HepG2 (cell line): ENCODE data around the gene HBD. TPM values are rescaled to one million over a fixed set of nuclear protein-coding genes. Genes with fewer than 3 reads are reported as not detected.

Experiments used
- ATAC-seq: fragments of 200-7000 bp; cut with Tn5 transposase; 3 replicates; pipeline ENCODE4 v1.9.1; 2020; ENCODE audit warnings: mild to moderate bottlenecking, moderate library complexity
- BruUV-seq: library from RNA; stranded (reverse); fragments of 400-500 nt; replicated peaks from 2 replicates; lab custom pipeline; 2021; lab: Mats Ljungman, UMichigan
- CTCF ChIA-PET: fragments of 300-600 bp; formaldehyde crosslinking; extraction: SDS; loops from one replicate; lab custom pipeline; 2021; ENCODE audit warnings: low total read pairs, inconsistent platforms, low intra/inter-chr PET ratio; lab: Yijun Ruan, JAX
- POLR2A ChIA-PET: fragments of 350-600 bp; sonication (Branson Sonifier 250); formaldehyde crosslinking; loops from one replicate; lab custom pipeline; 2020; ENCODE audit warnings: antibody characterized with exemption, inconsistent platforms; lab: Yijun Ruan, JAX
- DNase-seq: peaks from one replicate; pipeline ENCODE4 v3.0.0-alpha.2; 2015; ENCODE audit warnings: low spot score
- FAIRE-seq: peaks from 3 replicates; lab custom pipeline; 2011; peaks lifted over from hg19 to GRCh38; lab: Jason Lieb, UNC
- H2AFZ ChIP-seq: one replicate; pipeline ENCODE4 v1.6.1; 2011; ENCODE audit warnings: low read length, inconsistent platforms
- H3K27ac ChIP-seq: fragments of 300-600 bp; 3 replicates; pipeline ENCODE4 v1.8.0; 2011; ENCODE audit warnings: mixed run types, mild to moderate bottlenecking, mixed read lengths, low read length, inconsistent platforms; ENCODE audit not compliant: insufficient read depth; ENCODE audit errors: extremely low read length
- H3K27me3 ChIP-seq, 2 experiments: fragments of 200-600 bp in 1 of 2; 2 replicates in 1 of 2; 3 replicates in 1 of 2; pipeline versions ENCODE4 v1.6.0 to v1.8.0; 2011; ENCODE audit warnings: low read length in 2 of 2, mild to moderate bottlenecking in 2 of 2, moderate library complexity in 2 of 2, inconsistent platforms in 1 of 2; ENCODE audit not compliant: insufficient read depth in 2 of 2, control insufficient read depth in 1 of 2
- H3K36me3 ChIP-seq, 2 experiments: fragments of 200-600 bp in 1 of 2; replicated peaks in 1 of 2; 2 replicates in 1 of 2; 3 replicates in 1 of 2; pipeline versions ENCODE4 v1.5.1 to v1.8.0; 2011; ENCODE audit warnings: low read length in 2 of 2, inconsistent platforms in 1 of 2; ENCODE audit not compliant: insufficient read depth in 2 of 2, control insufficient read depth in 1 of 2
- H3K4me1 ChIP-seq: 2 replicates; pipeline ENCODE4 v1.5.1; 2012; ENCODE audit warnings: low read length, inconsistent platforms; ENCODE audit not compliant: insufficient read depth
- H3K4me2 ChIP-seq: 2 replicates; pipeline ENCODE4 v1.6.0; 2011; ENCODE audit warnings: low read depth, low read length, inconsistent platforms
- H3K4me3 ChIP-seq, 3 experiments: fragments of 200-600 bp in 1 of 3; sonication (generic), shearing (Covaris generic) in 1 of 3; replicated peaks in 1 of 3; 2 replicates each; pipeline ENCODE4 v1.5.1; 2011 to 2016; ENCODE audit warnings: low read length in 3 of 3, inconsistent platforms in 2 of 3, low read depth in 2 of 3, mild to moderate bottlenecking in 2 of 3, control low read depth in 1 of 3, mixed read lengths in 1 of 3; ENCODE audit not compliant: insufficient read depth in 1 of 3
- H3K79me2 ChIP-seq: one replicate; pipeline ENCODE4 v1.6.1; 2011; ENCODE audit warnings: low read length, inconsistent platforms; ENCODE audit not compliant: insufficient read depth
- H3K9ac ChIP-seq: 2 replicates; pipeline ENCODE4 v1.6.0; 2011; ENCODE audit warnings: mild to moderate bottlenecking, low read depth, low read length, inconsistent platforms; ENCODE audit not compliant: insufficient read depth
- H3K9me3 ChIP-seq: 2 replicates; pipeline ENCODE4 v1.5.1; 2012; ENCODE audit warnings: mild to moderate bottlenecking, low read length
- H4K20me1 ChIP-seq: 2 replicates; pipeline ENCODE4 v1.6.0; 2011; ENCODE audit warnings: inconsistent platforms, mild to moderate bottlenecking, low read length, moderate library complexity; ENCODE audit not compliant: insufficient read depth
- ARNT ChIP-seq: fragments of 450-650 bp; IDR thresholded peaks from 2 replicates; pipeline ENCODE4 v1.6.1; 2017
- ATRX ChIP-seq: sonication (generic); formaldehyde crosslinking; IDR thresholded peaks from 2 replicates; pipeline ENCODE4 v1.4.0; 2020; ENCODE audit warnings: missing genetic modification reagents, borderline replicate concordance
- NCOA2 ChIP-seq: sonication (generic); formaldehyde crosslinking; IDR thresholded peaks from 2 replicates; pipeline ENCODE4 v1.8.0; 2022; ENCODE audit warnings: inconsistent platforms
- PRPF4 ChIP-seq: fragments of 200-400 bp; formaldehyde crosslinking; IDR thresholded peaks from 2 replicates; pipeline ENCODE4 v1.6.1; 2016; ENCODE audit warnings: low read length, low read depth; ENCODE audit not compliant: poor library complexity, severe bottlenecking
- RFX1 ChIP-seq: fragments of 450-650 bp; IDR thresholded peaks from 2 replicates; pipeline ENCODE4 v1.6.1; 2017
- RORA ChIP-seq: sonication (generic); formaldehyde crosslinking; IDR thresholded peaks from 2 replicates; pipeline ENCODE4 v1.5.0; 2020; ENCODE audit warnings: mild to moderate bottlenecking, missing genetic modification reagents, moderate library complexity
- ZBTB20 ChIP-seq: sonication (generic); formaldehyde crosslinking; IDR thresholded peaks from 2 replicates; pipeline ENCODE4 v1.8.1; 2023; ENCODE audit warnings: missing genetic modification reagents, low read depth, mild to moderate bottlenecking, borderline replicate concordance
- ZFP36L2 ChIP-seq: sonication (generic); formaldehyde crosslinking; IDR thresholded peaks from 2 replicates; pipeline ENCODE4 v1.4.0; 2020; ENCODE audit warnings: missing genetic modification reagents
- ZNF207 ChIP-seq: fragments of 450-650 bp; IDR thresholded peaks from 2 replicates; pipeline ENCODE4 v1.6.1; 2016; ENCODE audit warnings: antibody characterized with exemption, borderline replicate concordance
- ZNF234 ChIP-seq: sonication (generic); formaldehyde crosslinking; conservative IDR thresholded peaks from 2 replicates; pipeline ENCODE4 v1.5.1; 2020; ENCODE audit warnings: mild to moderate bottlenecking, missing genetic modification reagents
- ZNF543 ChIP-seq: sonication (generic); formaldehyde crosslinking; IDR thresholded peaks from 2 replicates; pipeline ENCODE4 v1.4.0; 2020; ENCODE audit warnings: mild to moderate bottlenecking, missing genetic modification reagents
- ZNF549 ChIP-seq: sonication (generic); formaldehyde crosslinking; IDR thresholded peaks from 2 replicates; pipeline ENCODE4 v1.5.0; 2020; ENCODE audit warnings: missing genetic modification reagents
- ZNF580 ChIP-seq: IDR thresholded peaks from 2 replicates; pipeline ENCODE4 v1.6.1; 2016; ENCODE audit warnings: low read depth, borderline replicate concordance
- ZNF615 ChIP-seq: sonication (generic); formaldehyde crosslinking; IDR thresholded peaks from 2 replicates; pipeline ENCODE4 v1.5.0; 2020; ENCODE audit warnings: mild to moderate bottlenecking, missing genetic modification reagents, borderline replicate concordance
- ZNF7 ChIP-seq: IDR thresholded peaks from 2 replicates; pipeline ENCODE4 v1.6.1; 2016; ENCODE audit warnings: missing biosample characterization, missing genetic modification reagents
- in situ Hi-C: cut with HindIII; loops from 2 replicates; pipeline ENCODE4 v1.10.0; 2017; ENCODE audit warnings: low pct_unique_long_range_greater_than_20kb; ENCODE audit not compliant: extremely low pct_ligation_motif_present
- intact Hi-C: fragments of 100-400 bp; cut with micrococcal nuclease; formaldehyde crosslinking; loops from one replicate; pipeline ENCODE4 v1.10.0; 2022; ENCODE audit not compliant: unreplicated experiment
- polyA plus RNA-seq, 8 experiments: library from polyadenylated mRNA; depleted of rRNA in 3 of 8; stranded (reverse) in 7 of 8; unstranded in 1 of 8; fragments of >200 nt; fragmentation: Illumina TruSeq in 4 of 8; extraction: Trizol in 4 of 8; gene quantifications; 2 replicates each; pipeline versions ENCODE4 v1.2.1 to v1.2.3, GENCODE V29; 2011 to 2016; ENCODE audit warnings: low read depth in 4 of 8, missing spikeins in 1 of 8, mixed read lengths in 1 of 8; ENCODE audit not compliant: insufficient read depth in 1 of 8
- total RNA-seq, 5 experiments: library from RNA; depleted of rRNA; stranded (reverse); fragments of >200 nt; fragmentation: Illumina TruSeq; extraction: Trizol; gene quantifications; 2 replicates each; pipeline ENCODE4 v1.2.3, GENCODE V29; 2016; ENCODE audit warnings: low read depth in 1 of 5
- TF ChIP-seq, protein P1 (sequence below): sonication (generic); formaldehyde crosslinking; IDR thresholded peaks from 2 replicates; pipeline ENCODE4 v1.9.0; 2021; ENCODE audit warnings: mild to moderate bottlenecking, missing genetic modification reagents
- TF ChIP-seq, protein P2 (sequence below): sonication (generic); formaldehyde crosslinking; IDR thresholded peaks from 2 replicates; pipeline ENCODE4 v1.5.0; 2020; ENCODE audit warnings: mild to moderate bottlenecking, missing genetic modification reagents
- TF ChIP-seq, protein P3 (sequence below): sonication (generic); formaldehyde crosslinking; IDR thresholded peaks from 2 replicates; pipeline ENCODE4 v1.4.0; 2020; ENCODE audit warnings: missing genetic modification reagents

HBD gene
- total and polyA plus RNA-seq, 2 of the 13 experiments (the other 11 are each of a cell fraction or from before 2014, with no cell fraction given) = not detected

DNA sequence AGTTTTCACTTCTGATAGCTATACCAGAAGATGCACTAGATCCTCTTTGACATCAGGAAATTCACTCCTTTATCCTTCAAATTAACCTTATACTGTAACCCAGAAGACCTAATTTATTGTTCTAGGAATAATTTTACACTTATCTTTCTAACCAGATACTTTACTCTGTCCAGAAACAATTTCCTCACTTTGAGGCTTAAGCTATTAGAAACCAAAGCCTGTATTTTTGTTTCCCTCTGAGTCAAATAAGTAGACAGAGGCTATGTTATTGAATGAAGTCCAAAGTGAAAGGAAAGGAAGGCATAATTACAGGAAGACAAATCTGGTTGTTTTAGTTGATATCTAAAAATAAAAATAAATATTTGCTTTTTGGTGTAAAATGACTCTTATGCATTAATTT, 36.0 kb downstream of the HBD start:
- H4K20me1 ChIP-seq = no peaks in the 10 kb centered on the region
- H3K4me3 ChIP-seq = no peak overlapping the region
- H3K36me3 ChIP-seq = no peaks in the 10 kb centered on the region
- POLR2A ChIA-PET = no interaction called here
- no peaks in the 10 kb centered on the region for H3K79me2 ChIP-seq
- no peaks in the 10 kb centered on the region for H3K4me1 ChIP-seq
- ATAC-seq (no peak), FAIRE-seq (no peak), DNase-seq (no peak)
- H3K27ac ChIP-seq = no peak overlapping the region
- H2AFZ ChIP-seq = no peak overlapping the region
- in situ Hi-C loops = no loop called here
- no TSS peak for BruUV-seq
- CTCF ChIA-PET = no interaction called here
- no peaks in the 10 kb centered on the region for H3K9me3 ChIP-seq
- H3K4me2 ChIP-seq = no peak overlapping the region
- H3K9ac ChIP-seq = no peak overlapping the region
- H3K27me3 ChIP-seq = no peaks in the 10 kb centered on the region
- intact Hi-C loops = no loop called here
- TF ChIP-seq ZNF615 (CRISPR knock-in tag) (no peak), ARNT (no peak), ZNF234 (CRISPR knock-in tag) (no peak), ZNF207 (no peak), PRPF4 (no peak), RORA (CRISPR knock-in tag) (no peak), ZNF7 (CRISPR knock-in tag) (no peak), ZBTB20 (no peak), ATRX (CRISPR knock-in tag) (no peak), ZNF549 (CRISPR knock-in tag) (no peak), ZNF580 (CRISPR knock-in tag) (no peak), ZNF543 (no peak), ZFP36L2 (CRISPR knock-in tag) (no peak), RFX1 (no peak), NCOA2 (CRISPR knock-in tag) (no peak)
- TF ChIP-seq, protein P1, sequence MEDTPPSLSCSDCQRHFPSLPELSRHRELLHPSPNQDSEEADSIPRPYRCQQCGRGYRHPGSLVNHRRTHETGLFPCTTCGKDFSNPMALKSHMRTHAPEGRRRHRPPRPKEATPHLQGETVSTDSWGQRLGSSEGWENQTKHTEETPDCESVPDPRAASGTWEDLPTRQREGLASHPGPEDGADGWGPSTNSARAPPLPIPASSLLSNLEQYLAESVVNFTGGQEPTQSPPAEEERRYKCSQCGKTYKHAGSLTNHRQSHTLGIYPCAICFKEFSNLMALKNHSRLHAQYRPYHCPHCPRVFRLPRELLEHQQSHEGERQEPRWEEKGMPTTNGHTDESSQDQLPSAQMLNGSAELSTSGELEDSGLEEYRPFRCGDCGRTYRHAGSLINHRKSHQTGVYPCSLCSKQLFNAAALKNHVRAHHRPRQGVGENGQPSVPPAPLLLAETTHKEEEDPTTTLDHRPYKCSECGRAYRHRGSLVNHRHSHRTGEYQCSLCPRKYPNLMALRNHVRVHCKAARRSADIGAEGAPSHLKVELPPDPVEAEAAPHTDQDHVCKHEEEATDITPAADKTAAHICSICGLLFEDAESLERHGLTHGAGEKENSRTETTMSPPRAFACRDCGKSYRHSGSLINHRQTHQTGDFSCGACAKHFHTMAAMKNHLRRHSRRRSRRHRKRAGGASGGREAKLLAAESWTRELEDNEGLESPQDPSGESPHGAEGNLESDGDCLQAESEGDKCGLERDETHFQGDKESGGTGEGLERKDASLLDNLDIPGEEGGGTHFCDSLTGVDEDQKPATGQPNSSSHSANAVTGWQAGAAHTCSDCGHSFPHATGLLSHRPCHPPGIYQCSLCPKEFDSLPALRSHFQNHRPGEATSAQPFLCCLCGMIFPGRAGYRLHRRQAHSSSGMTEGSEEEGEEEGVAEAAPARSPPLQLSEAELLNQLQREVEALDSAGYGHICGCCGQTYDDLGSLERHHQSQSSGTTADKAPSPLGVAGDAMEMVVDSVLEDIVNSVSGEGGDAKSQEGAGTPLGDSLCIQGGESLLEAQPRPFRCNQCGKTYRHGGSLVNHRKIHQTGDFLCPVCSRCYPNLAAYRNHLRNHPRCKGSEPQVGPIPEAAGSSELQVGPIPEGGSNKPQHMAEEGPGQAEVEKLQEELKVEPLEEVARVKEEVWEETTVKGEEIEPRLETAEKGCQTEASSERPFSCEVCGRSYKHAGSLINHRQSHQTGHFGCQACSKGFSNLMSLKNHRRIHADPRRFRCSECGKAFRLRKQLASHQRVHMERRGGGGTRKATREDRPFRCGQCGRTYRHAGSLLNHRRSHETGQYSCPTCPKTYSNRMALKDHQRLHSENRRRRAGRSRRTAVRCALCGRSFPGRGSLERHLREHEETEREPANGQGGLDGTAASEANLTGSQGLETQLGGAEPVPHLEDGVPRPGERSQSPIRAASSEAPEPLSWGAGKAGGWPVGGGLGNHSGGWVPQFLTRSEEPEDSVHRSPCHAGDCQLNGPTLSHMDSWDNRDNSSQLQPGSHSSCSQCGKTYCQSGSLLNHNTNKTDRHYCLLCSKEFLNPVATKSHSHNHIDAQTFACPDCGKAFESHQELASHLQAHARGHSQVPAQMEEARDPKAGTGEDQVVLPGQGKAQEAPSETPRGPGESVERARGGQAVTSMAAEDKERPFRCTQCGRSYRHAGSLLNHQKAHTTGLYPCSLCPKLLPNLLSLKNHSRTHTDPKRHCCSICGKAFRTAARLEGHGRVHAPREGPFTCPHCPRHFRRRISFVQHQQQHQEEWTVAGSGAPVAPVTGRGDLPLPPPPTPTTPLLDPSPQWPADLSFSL (CRISPR knock-in tag) = no peak
- TF ChIP-seq, protein P2, sequence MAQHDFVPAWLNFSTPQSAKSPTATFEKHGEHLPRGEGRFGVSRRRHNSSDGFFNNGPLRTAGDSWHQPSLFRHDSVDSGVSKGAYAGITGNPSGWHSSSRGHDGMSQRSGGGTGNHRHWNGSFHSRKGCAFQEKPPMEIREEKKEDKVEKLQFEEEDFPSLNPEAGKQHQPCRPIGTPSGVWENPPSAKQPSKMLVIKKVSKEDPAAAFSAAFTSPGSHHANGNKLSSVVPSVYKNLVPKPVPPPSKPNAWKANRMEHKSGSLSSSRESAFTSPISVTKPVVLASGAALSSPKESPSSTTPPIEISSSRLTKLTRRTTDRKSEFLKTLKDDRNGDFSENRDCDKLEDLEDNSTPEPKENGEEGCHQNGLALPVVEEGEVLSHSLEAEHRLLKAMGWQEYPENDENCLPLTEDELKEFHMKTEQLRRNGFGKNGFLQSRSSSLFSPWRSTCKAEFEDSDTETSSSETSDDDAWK (CRISPR knock-in tag) = no peak
- TF ChIP-seq, protein P3, sequence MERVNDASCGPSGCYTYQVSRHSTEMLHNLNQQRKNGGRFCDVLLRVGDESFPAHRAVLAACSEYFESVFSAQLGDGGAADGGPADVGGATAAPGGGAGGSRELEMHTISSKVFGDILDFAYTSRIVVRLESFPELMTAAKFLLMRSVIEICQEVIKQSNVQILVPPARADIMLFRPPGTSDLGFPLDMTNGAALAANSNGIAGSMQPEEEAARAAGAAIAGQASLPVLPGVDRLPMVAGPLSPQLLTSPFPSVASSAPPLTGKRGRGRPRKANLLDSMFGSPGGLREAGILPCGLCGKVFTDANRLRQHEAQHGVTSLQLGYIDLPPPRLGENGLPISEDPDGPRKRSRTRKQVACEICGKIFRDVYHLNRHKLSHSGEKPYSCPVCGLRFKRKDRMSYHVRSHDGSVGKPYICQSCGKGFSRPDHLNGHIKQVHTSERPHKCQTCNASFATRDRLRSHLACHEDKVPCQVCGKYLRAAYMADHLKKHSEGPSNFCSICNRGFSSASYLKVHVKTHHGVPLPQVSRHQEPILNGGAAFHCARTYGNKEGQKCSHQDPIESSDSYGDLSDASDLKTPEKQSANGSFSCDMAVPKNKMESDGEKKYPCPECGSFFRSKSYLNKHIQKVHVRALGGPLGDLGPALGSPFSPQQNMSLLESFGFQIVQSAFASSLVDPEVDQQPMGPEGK (CRISPR knock-in tag) = no peak
